Lower leg skin (tissue), 3 donors: ENCODE measurements around the gene TMOD3.

ENCODE experiments used
- CTCF ChIP-seq, 3 donors: fragments of 450-650 bp; IDR thresholded peaks; one replicate each; pipeline ENCODE4 v1.5.1; 2016; ENCODE audit warnings: antibody characterized with exemption in 3 of 3, mild to moderate bottlenecking in 3 of 3, moderate library complexity in 2 of 3
- POLR2A ChIP-seq, 2 donors: fragments of 450-650 bp; IDR thresholded peaks; one replicate each; pipeline ENCODE4 v1.6.1; 2016 to 2017; ENCODE audit warnings: antibody characterized with exemption in 2 of 2, mild to moderate bottlenecking in 1 of 2, moderate library complexity in 1 of 2

- TF ChIP-seq CTCF (IDR thresholded peaks at IDR 0.05) (no peak), POLR2A (IDR thresholded peaks at IDR 0.05) (no peak)
These were observed 108.8 kb downstream of the TMOD3 start for GRCh38 chr15:51938286-51938685.
